GM18511 (cell line): ENCODE data around the gene PRR5L.

Source experiments
- ATAC-seq: cut with Tn5 transposase; IDR thresholded peaks from one replicate; pipeline ENCODE4 v1.9.1; 2021; ENCODE audit warnings: mild to moderate bottlenecking, moderate library complexity; ENCODE audit not compliant: unreplicated experiment

PRR5L gene

GRCh38 chr11:36354221-36355003 lies 58.3 kb downstream of the PRR5L start:
- ATAC-seq: peak; percentile 84

- peak; percentile 71 for ATAC-seq
Observed at GRCh38 chr11:36356201-36356600, 60.1 kb downstream of the PRR5L start.

- ATAC-seq: no peak
Observed at GRCh38 chr11:36357831-36358230, 61.7 kb downstream of the PRR5L start.

- ATAC-seq: no peak
Observed at GRCh38 chr11:36358436-36358835, 62.3 kb downstream of the PRR5L start.

GRCh38 chr11:36360318-36360717 lies 64.2 kb downstream of the PRR5L start:
- peak; percentile 33 for ATAC-seq

GRCh38 chr11:36360826-36361415 lies 64.8 kb downstream of the PRR5L start:
- peak; percentile 28 for ATAC-seq

- ATAC-seq: no peak
Observed at GRCh38 chr11:36361472-36361871, 65.4 kb downstream of the PRR5L start.

- no peak for ATAC-seq
Observed at GRCh38 chr11:36361901-36362391, 65.9 kb downstream of the PRR5L start.

GRCh38 chr11:36362902-36363301 lies 66.8 kb downstream of the PRR5L start:
- ATAC-seq: no peak

- peak; percentile 54 for ATAC-seq
Observed at GRCh38 chr11:36363361-36364268, 67.5 kb downstream of the PRR5L start.

- no peak for ATAC-seq
Observed at GRCh38 chr11:36364551-36365325, 68.7 kb downstream of the PRR5L start.

- ATAC-seq: no peak
Observed at GRCh38 chr11:36365907-36366306, 69.8 kb downstream of the PRR5L start.

GRCh38 chr11:36367806-36368680 lies 72.0 kb downstream of the PRR5L start:
- ATAC-seq: no peak

GRCh38 chr11:36371181-36371580 lies 75.1 kb downstream of the PRR5L start:
- ATAC-seq: no peak

- no peak for ATAC-seq
Observed at GRCh38 chr11:36371590-36371989, 75.5 kb downstream of the PRR5L start.

GRCh38 chr11:36372101-36372771 lies 76.1 kb downstream of the PRR5L start:
- no peak for ATAC-seq

GRCh38 chr11:36373016-36374010 lies 77.2 kb downstream of the PRR5L start:
- no peak for ATAC-seq

GRCh38 chr11:36374726-36375125 lies 78.6 kb downstream of the PRR5L start:
- ATAC-seq: no peak
